T-cell (primary cell): ENCODE measurements around the gene PRELID3B. TPM values are rescaled to one million over a fixed set of nuclear protein-coding genes. Genes with fewer than 3 reads are reported as not detected.

Experiments used
- ATAC-seq, 4 experiments: fragments of 200-7000 bp in 3 of 4; fragments of 150-1000 bp in 1 of 4; cut with Tn5 transposase; replicated peaks in 1 of 4; 1 replicate in 3 of 4; 2 replicates in 1 of 4; pipeline ENCODE4 v1.10.0; 2021; ENCODE audit warnings: moderate library complexity in 3 of 4, mild to moderate bottlenecking in 2 of 4, moderate number of reproducible peaks in 1 of 4
- CTCF ChIA-PET, 2 donors: fragments of 300-600 bp; sonication (Branson Sonifier 250); formaldehyde crosslinking; loops; one replicate each; lab custom pipeline; 2022; ENCODE audit warnings: antibody characterized with exemption in 2 of 2; lab: Charles Lee
- POLR2A ChIA-PET, 2 donors: fragments of 300-600 bp; sonication (Branson Sonifier 250); formaldehyde crosslinking; loops; one replicate each; lab custom pipeline; 2022; ENCODE audit warnings: antibody characterized with exemption in 2 of 2; lab: Charles Lee
- DNase-seq, 35 experiments: peaks; one replicate each; pipeline versions ENCODE4 v3.0.0 to v3.0.0-alpha.2; 2013 to 2023
- H3K27ac ChIP-seq: one replicate; pipeline ENCODE4 v1.5.1; 2013; ENCODE audit warnings: low read length
- H3K27me3 ChIP-seq, 2 experiments: replicated peaks in 1 of 2; 1 replicate in 1 of 2; 2 replicates in 1 of 2; pipeline versions ENCODE4 v1.6.1 to v1.7.0; 2013; ENCODE audit warnings: low read length in 1 of 2, mixed read lengths in 1 of 2; ENCODE audit not compliant: control insufficient read depth in 2 of 2, insufficient read depth in 2 of 2; ENCODE audit errors: extremely low read depth in 1 of 2
- H3K36me3 ChIP-seq, 2 donors: 1 replicate in 1 of 2; 2 replicates in 1 of 2; pipeline versions ENCODE4 v1.6.1 to v1.7.0; 2013; ENCODE audit warnings: low read length in 1 of 2; ENCODE audit not compliant: control insufficient read depth in 2 of 2, insufficient read depth in 1 of 2; ENCODE audit errors: extremely low read depth in 1 of 2
- H3K4me1 ChIP-seq, 2 experiments: 1 replicate in 1 of 2; 2 replicates in 1 of 2; pipeline versions ENCODE4 v1.6.1 to v1.7.0; 2013; ENCODE audit warnings: low read length in 2 of 2, mixed read lengths in 1 of 2; ENCODE audit not compliant: insufficient read depth in 2 of 2, control insufficient read depth in 1 of 2; ENCODE audit errors: extremely low read depth in 1 of 2
- H3K4me3 ChIP-seq, 2 donors: 1 replicate in 1 of 2; 2 replicates in 1 of 2; pipeline versions ENCODE4 v1.5.1 to v1.7.0; 2013; ENCODE audit warnings: mild to moderate bottlenecking in 2 of 2, low read length in 1 of 2, moderate library complexity in 1 of 2; ENCODE audit not compliant: control insufficient read depth in 1 of 2; ENCODE audit errors: extremely low read depth in 1 of 2
- H3K9me3 ChIP-seq: 2 replicates; pipeline ENCODE4 v1.7.0; 2013
- H3K27ac Mint-ChIP-seq, 2 donors: one replicate each; pipeline ENCODE4 v1.8.0; 2020 to 2021; ENCODE audit warnings: mild to moderate bottlenecking in 2 of 2, mixed read lengths in 2 of 2
- H3K27me3 Mint-ChIP-seq, 2 donors: one replicate each; pipeline ENCODE4 v1.8.0; 2021 to 2022; ENCODE audit warnings: mixed read lengths in 2 of 2
- H3K36me3 Mint-ChIP-seq: one replicate; pipeline ENCODE4 v1.8.0; 2021; ENCODE audit warnings: mixed read lengths
- H3K4me1 Mint-ChIP-seq, 3 donors: one replicate each; pipeline ENCODE4 v1.8.0; 2020 to 2022; ENCODE audit warnings: mixed read lengths in 3 of 3, mild to moderate bottlenecking in 1 of 3
- H3K4me3 Mint-ChIP-seq, 3 donors: one replicate each; pipeline ENCODE4 v1.8.0; 2020 to 2022; ENCODE audit warnings: mild to moderate bottlenecking in 3 of 3, mixed read lengths in 3 of 3, moderate library complexity in 3 of 3
- H3K9me3 Mint-ChIP-seq, 3 donors: one replicate each; pipeline ENCODE4 v1.8.0; 2020 to 2022; ENCODE audit warnings: mixed read lengths in 3 of 3
- WGBS: methylation state at CpG from one replicate; pipeline ENCODE4 v1.1.5; 2013; ENCODE audit warnings: missing lambda C conversion rate; ENCODE audit not compliant: insufficient coverage; 5-methylcytosine and 5-hydroxymethylcytosine counted together
- total RNA-seq, 35 experiments: library from RNA in 6 of 35; stranded (reverse) in 6 of 35; fragments of 120-200 nt in 1 of 35; gene quantifications; one replicate each; pipeline versions ENCODE4 v1.2.1 to v1.2.4 and lab custom pipeline; 2013 to 2026

PRELID3B gene
- total RNA-seq, 5 donors from 2014 or later (not counting 1 experiment from before 2014, with no cell fraction given): 41.4 to 49.0 (median 43.6) TPM

- H3K36me3 ChIP-seq: peaks cover 0 to 72% of the 10 kb centered on the region in 2 donors
- Mint-ChIP-seq H3K27ac (peak overlapping the region in 1 of 2 donors; percentile 34), H3K9me3 (no peaks in the 10 kb centered on the region), H3K27me3 (no peaks in the 10 kb centered on the region), H3K4me1 (peaks cover 60 to 66% (median 65%) of the 10 kb centered on the region in 3 donors), H3K4me3 (peak overlapping the region in 1 of 3 donors; percentile 95), H3K36me3 (peaks cover 65% of the 10 kb centered on the region)
- peaks cover 29 to 39% of the 10 kb centered on the region in 2 experiments for H3K4me1 ChIP-seq
- no peak overlapping the region for H3K4me3 ChIP-seq
- ChIA-PET POLR2A (interaction anchor here in 1 of 2 donors (0.8 kb wide), 1 partner anchor 139 kb away, joined by 3 read pairs; no protein-coding TSS in a partner anchor), CTCF (no interaction called here)
- no peaks in the 10 kb centered on the region for H3K27me3 ChIP-seq
- 90% methylated on average over 5 of the region's 8 CpGs for WGBS
- DNase-seq: no peak
- no peak overlapping the region for H3K27ac ChIP-seq
- no peak for ATAC-seq
- H3K9me3 ChIP-seq: no peaks in the 10 kb centered on the region
Observed at GRCh38 chr20:59027741-59028320, 14.8 kb downstream of the PRELID3B start.

GRCh38 chr20:59026904-59027740 lies 15.5 kb downstream of the PRELID3B start:
- Histone ChIP-seq H3K4me1 (peaks cover 26 to 37% of the 10 kb centered on the region in 2 experiments), H3K36me3 (peaks cover 0 to 76% of the 10 kb centered on the region in 2 donors), H3K27me3 (no peaks in the 10 kb centered on the region), H3K27ac (no peak overlapping the region), H3K9me3 (no peaks in the 10 kb centered on the region), H3K4me3 (no peak overlapping the region)
- Mint-ChIP-seq H3K27me3 (no peaks in the 10 kb centered on the region), H3K36me3 (peaks cover 71% of the 10 kb centered on the region), H3K27ac (peak overlapping the region in 1 of 2 donors; percentile 19), H3K4me3 (peak overlapping the region; percentile 1 to 34 (median 2)), H3K9me3 (no peaks in the 10 kb centered on the region), H3K4me1 (peaks cover 62 to 63% (median 63%) of the 10 kb centered on the region in 3 donors)
- ATAC-seq (no peak), DNase-seq (no peak)
- 85% methylated on average over 4 of the region's 5 CpGs for WGBS
- POLR2A ChIA-PET: interaction anchor here in 1 of 2 donors (0.8 kb wide), 1 partner anchor 138 kb away, joined by 3 read pairs; no protein-coding TSS in a partner anchor
- CTCF ChIA-PET: no interaction called here

DNA sequence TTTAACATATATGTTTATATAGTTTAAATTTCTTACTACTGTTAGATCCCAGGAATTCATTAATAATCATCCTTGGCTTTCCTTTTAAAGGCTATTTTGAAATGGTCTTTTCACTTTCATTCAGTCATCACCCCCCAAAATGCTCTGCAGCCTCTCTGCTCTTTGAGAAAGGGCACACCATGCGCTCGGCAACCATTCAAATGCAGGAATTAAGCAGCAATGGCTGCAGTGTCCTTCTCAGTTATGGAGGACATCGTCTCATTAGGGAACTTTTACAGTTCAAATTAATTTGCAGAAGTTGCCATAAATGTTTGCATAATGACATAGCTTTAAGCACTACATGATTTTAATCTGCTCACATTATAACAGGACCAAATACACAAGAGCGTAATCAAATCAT lies 17.1 kb downstream of the PRELID3B start:
- ATAC-seq (no peak), DNase-seq (no peak)
- CTCF ChIA-PET: interaction anchor here in 1 of 2 donors (0.5 kb wide), 1 partner anchor 43 kb away, joined by 4 read pairs; no protein-coding TSS in a partner anchor
- no peaks in the 10 kb centered on the region for H3K27me3 ChIP-seq
- WGBS: 100% methylated on average over 4 of the region's 4 CpGs
- peaks cover 51 to 55% (median 53%) of the 10 kb centered on the region in 3 donors for H3K4me1 Mint-ChIP-seq
- H3K36me3 Mint-ChIP-seq: peaks cover 63% of the 10 kb centered on the region
- peaks cover 15 to 27% of the 10 kb centered on the region in 2 experiments for H3K4me1 ChIP-seq
- POLR2A ChIA-PET: no interaction called here
- no peak overlapping the region for H3K27ac ChIP-seq
- H3K27me3 Mint-ChIP-seq: no peaks in the 10 kb centered on the region
- no peak overlapping the region for H3K27ac Mint-ChIP-seq
- peaks cover 0 to 82% of the 10 kb centered on the region in 2 donors for H3K36me3 ChIP-seq
- no peaks in the 10 kb centered on the region for H3K9me3 Mint-ChIP-seq
- no peak overlapping the region for H3K4me3 ChIP-seq
- H3K9me3 ChIP-seq: no peaks in the 10 kb centered on the region
- H3K4me3 Mint-ChIP-seq: no peak overlapping the region

DNA sequence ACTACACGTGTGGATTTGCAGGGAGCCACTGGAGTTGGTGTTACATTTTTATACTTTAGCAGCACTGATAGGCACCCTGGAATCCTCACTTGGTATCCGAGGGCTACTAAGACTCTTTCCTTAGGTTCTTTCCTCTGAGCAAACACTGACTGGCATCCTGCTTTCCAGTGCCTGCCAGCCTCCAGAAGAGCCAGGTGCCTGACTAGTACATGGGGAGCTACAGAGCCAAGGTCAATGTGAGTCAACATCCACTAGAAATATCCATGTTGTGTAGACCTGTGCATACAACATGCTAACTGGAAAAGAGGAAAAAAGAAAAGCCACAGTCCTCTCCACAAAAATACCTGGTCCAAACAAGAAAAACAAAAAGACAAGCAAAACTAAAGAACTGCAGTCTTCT lies 17.5 kb downstream of the PRELID3B start:
- Mint-ChIP-seq H3K36me3 (peaks cover 59% of the 10 kb centered on the region), H3K27ac (no peak overlapping the region), H3K4me3 (no peak overlapping the region), H3K4me1 (peaks cover 47 to 51% (median 48%) of the 10 kb centered on the region in 3 donors), H3K27me3 (no peaks in the 10 kb centered on the region), H3K9me3 (no peaks in the 10 kb centered on the region)
- POLR2A ChIA-PET: no interaction called here
- H3K27ac ChIP-seq: no peak overlapping the region
- H3K36me3 ChIP-seq: peaks cover 0 to 79% of the 10 kb centered on the region in 2 donors
- H3K4me3 ChIP-seq: no peak overlapping the region
- peaks cover 15 to 22% of the 10 kb centered on the region in 2 experiments for H3K4me1 ChIP-seq
- H3K9me3 ChIP-seq: no peaks in the 10 kb centered on the region
- WGBS: 100% methylated on average over 2 of the region's 2 CpGs
- DNase-seq: no peak
- ATAC-seq: no peak
- H3K27me3 ChIP-seq: no peaks in the 10 kb centered on the region
- CTCF ChIA-PET: no interaction called here

DNA sequence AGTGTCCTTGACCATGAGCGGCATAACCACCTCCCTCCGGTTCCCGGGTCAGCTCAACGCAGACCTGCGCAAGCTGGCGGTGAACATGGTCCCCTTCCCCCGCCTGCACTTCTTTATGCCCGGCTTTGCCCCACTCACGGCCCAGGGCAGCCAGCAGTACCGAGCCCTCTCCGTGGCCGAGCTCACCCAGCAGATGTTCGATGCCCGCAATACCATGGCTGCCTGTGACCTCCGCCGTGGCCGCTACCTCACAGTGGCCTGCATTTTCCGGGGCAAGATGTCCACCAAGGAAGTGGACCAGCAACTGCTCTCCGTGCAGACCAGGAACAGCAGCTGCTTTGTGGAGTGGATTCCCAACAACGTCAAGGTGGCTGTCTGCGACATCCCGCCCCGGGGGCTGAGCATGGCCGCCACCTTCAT lies 18.5 kb downstream of the PRELID3B start:
- peaks cover 52% of the 10 kb centered on the region for H3K36me3 Mint-ChIP-seq
- H3K27ac ChIP-seq: no peak overlapping the region
- H3K9me3 Mint-ChIP-seq: no peaks in the 10 kb centered on the region
- H3K27ac Mint-ChIP-seq: no peak overlapping the region
- DNase-seq: no peak
- peaks cover 37 to 44% (median 41%) of the 10 kb centered on the region in 3 donors for H3K4me1 Mint-ChIP-seq
- CTCF ChIA-PET: interaction anchor here in 1 of 2 donors (0.6 kb wide), 1 partner anchor 551 kb away, joined by 3 read pairs; no protein-coding TSS in a partner anchor
- H3K4me3 Mint-ChIP-seq: no peak overlapping the region
- H3K9me3 ChIP-seq: no peaks in the 10 kb centered on the region
- 94% methylated on average over 24 of the region's 24 CpGs for WGBS
- ATAC-seq: no peak
- POLR2A ChIA-PET: no interaction called here
- H3K4me1 ChIP-seq: peaks cover 13 to 15% of the 10 kb centered on the region in 2 experiments
- no peaks in the 10 kb centered on the region for H3K27me3 Mint-ChIP-seq
- H3K4me3 ChIP-seq: no peak overlapping the region
- H3K36me3 ChIP-seq: peaks cover 0 to 70% of the 10 kb centered on the region in 2 donors
- H3K27me3 ChIP-seq: no peaks in the 10 kb centered on the region

DNA sequence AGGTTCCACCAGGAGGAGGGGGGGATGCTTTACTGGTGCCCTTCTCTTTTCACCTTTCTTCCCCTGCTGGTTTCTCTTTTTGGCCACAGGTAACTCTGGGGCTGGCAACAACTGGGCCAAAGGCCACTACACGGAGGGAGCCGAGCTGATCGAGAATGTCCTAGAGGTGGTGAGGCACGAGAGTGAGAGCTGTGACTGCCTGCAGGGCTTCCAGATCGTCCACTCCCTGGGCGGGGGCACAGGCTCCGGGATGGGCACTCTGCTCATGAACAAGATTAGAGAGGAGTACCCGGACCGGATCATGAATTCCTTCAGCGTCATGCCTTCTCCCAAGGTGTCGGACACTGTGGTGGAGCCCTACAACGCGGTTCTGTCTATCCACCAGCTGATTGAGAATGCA lies 19.0 kb downstream of the PRELID3B start:
- H3K27ac ChIP-seq: no peak overlapping the region
- no peaks in the 10 kb centered on the region for H3K27me3 ChIP-seq
- ATAC-seq: no peak
- H3K9me3 Mint-ChIP-seq: no peaks in the 10 kb centered on the region
- POLR2A ChIA-PET: no interaction called here
- H3K36me3 Mint-ChIP-seq: peaks cover 47% of the 10 kb centered on the region
- DNase-seq: no peak
- peaks cover 32 to 40% (median 36%) of the 10 kb centered on the region in 3 donors for H3K4me1 Mint-ChIP-seq
- H3K27me3 Mint-ChIP-seq: no peaks in the 10 kb centered on the region
- CTCF ChIA-PET: no interaction called here
- 95% methylated on average over 11 of the region's 13 CpGs for WGBS
- no peak overlapping the region for H3K4me3 Mint-ChIP-seq
- H3K4me1 ChIP-seq: peaks cover 9 to 10% of the 10 kb centered on the region in 2 experiments
- no peak overlapping the region for H3K27ac Mint-ChIP-seq
- H3K4me3 ChIP-seq: no peak overlapping the region
- H3K36me3 ChIP-seq: peaks cover 0 to 65% of the 10 kb centered on the region in 2 donors
- H3K9me3 ChIP-seq: no peaks in the 10 kb centered on the region
